LNCAP (cell line): Measurements from ENCODE around the gene IL1RL2.

ENCODE experiments used
- CTCF ChIP-seq: fragments of 450-650 bp; IDR thresholded peaks from 2 replicates; pipeline ENCODE4 v1.5.1; 2017; ENCODE audit warnings: mild to moderate bottlenecking

Gene IL1RL2

GRCh38 chr2:102149644-102150455 is 37.0 kb upstream of the IL1RL2 start:
- TF ChIP-seq CTCF: no peak

- TF ChIP-seq CTCF: no peak
Observed at GRCh38 chr2:102154364-102154763, 32.5 kb upstream of the IL1RL2 start.

- TF ChIP-seq CTCF: no peak
Observed at GRCh38 chr2:102154946-102155702, 31.7 kb upstream of the IL1RL2 start.

- no peak for TF ChIP-seq CTCF
Observed at GRCh38 chr2:102155703-102156515, 30.9 kb upstream of the IL1RL2 start.

GRCh38 chr2:102158011-102158755 is 28.6 kb upstream of the IL1RL2 start:
- TF ChIP-seq CTCF: no peak

GRCh38 chr2:102159295-102159694 is 27.5 kb upstream of the IL1RL2 start:
- TF ChIP-seq CTCF: no peak
